CD4-positive, alpha-beta memory T cell (primary cell): ENCODE data around the gene GRK5. TPM values are rescaled to one million over a fixed set of nuclear protein-coding genes. Genes with fewer than 3 reads are reported as not detected.
A peak's percentile ranks its signal among the peaks of the same experiment; 100 is the strongest.

ENCODE experiments used
- CTCF ChIA-PET: fragments of 350-600 bp; sonication (Branson Sonifier 250); formaldehyde crosslinking; loops from one replicate; lab custom pipeline; 2021; ENCODE audit warnings: inconsistent platforms; ENCODE audit not compliant: partially characterized antibody; lab: Charles Lee
- POLR2A ChIA-PET: fragments of 350-600 bp; sonication (Branson Sonifier 250); formaldehyde crosslinking; loops from one replicate; lab custom pipeline; 2021; ENCODE audit not compliant: partially characterized antibody; lab: Charles Lee
- DNase-seq, 5 donors: peaks; one replicate each; pipeline versions ENCODE4 v3.0.0 to v3.0.0-alpha.2; 2020 to 2022; ENCODE audit warnings: mixed read lengths in 1 of 5
- H3K27ac ChIP-seq: one replicate; pipeline ENCODE4 v1.7.0; 2013; ENCODE audit warnings: low read depth, low read length
- H3K27me3 ChIP-seq: 2 replicates; pipeline ENCODE4 v1.7.0; 2013; ENCODE audit warnings: mild to moderate bottlenecking, low read length, moderate library complexity; ENCODE audit not compliant: insufficient read depth
- H3K36me3 ChIP-seq: 2 replicates; pipeline ENCODE4 v1.7.0; 2013; ENCODE audit warnings: mild to moderate bottlenecking, low read length, moderate library complexity; ENCODE audit not compliant: insufficient read depth
- H3K4me1 ChIP-seq: 2 replicates; pipeline ENCODE4 v1.7.0; 2013; ENCODE audit warnings: mild to moderate bottlenecking, low read length, moderate library complexity; ENCODE audit not compliant: insufficient read depth
- H3K4me3 ChIP-seq, 2 donors: one replicate each; pipeline ENCODE4 v1.7.0; 2013; ENCODE audit warnings: low read length in 2 of 2, mild to moderate bottlenecking in 1 of 2
- H3K9me3 ChIP-seq, 2 donors: one replicate each; pipeline ENCODE4 v1.7.0; 2013; ENCODE audit warnings: low read length in 2 of 2, control low read depth in 1 of 2; ENCODE audit not compliant: control insufficient read depth in 1 of 2
- H3K27ac Mint-ChIP-seq, 7 donors: one replicate each; pipeline ENCODE4 v1.8.0; 2020 to 2021; ENCODE audit warnings: mixed read lengths in 7 of 7, mild to moderate bottlenecking in 6 of 7, inconsistent platforms in 3 of 7, moderate library complexity in 3 of 7
- H3K27me3 Mint-ChIP-seq, 2 donors: one replicate each; pipeline ENCODE4 v1.8.0; 2020 to 2021; ENCODE audit warnings: mixed read lengths in 2 of 2
- H3K36me3 Mint-ChIP-seq, 2 donors: one replicate each; pipeline ENCODE4 v1.8.0; 2020 to 2021; ENCODE audit warnings: mixed read lengths in 2 of 2, inconsistent platforms in 1 of 2, mild to moderate bottlenecking in 1 of 2
- H3K4me1 Mint-ChIP-seq, 4 donors: one replicate each; pipeline ENCODE4 v1.8.0; 2020 to 2021; ENCODE audit warnings: mixed read lengths in 4 of 4, mild to moderate bottlenecking in 1 of 4
- H3K4me3 Mint-ChIP-seq, 8 donors: one replicate each; pipeline ENCODE4 v1.8.0; 2020 to 2021; ENCODE audit warnings: mixed read lengths in 8 of 8, mild to moderate bottlenecking in 7 of 8, moderate library complexity in 6 of 8, inconsistent platforms in 3 of 8
- H3K9me3 Mint-ChIP-seq, 8 donors: one replicate each; pipeline ENCODE4 v1.8.0; 2020 to 2021; ENCODE audit warnings: mixed read lengths in 8 of 8, mild to moderate bottlenecking in 5 of 8, inconsistent platforms in 3 of 8, moderate library complexity in 1 of 8
- intact Hi-C: fragments of 100-400 bp; cut with micrococcal nuclease; formaldehyde crosslinking; loops from one replicate; pipeline ENCODE4 v1.15.1; 2023
- polyA plus RNA-seq, 2 donors: library from polyadenylated mRNA; unstranded; fragments of 300-500 nt; fragmentation: Illumina TruSeq; gene quantifications; one replicate each; pipeline ENCODE4 v1.2.3, GENCODE V29; 2021
- total RNA-seq, 2 experiments: library from RNA; stranded (reverse); gene quantifications; one replicate each; pipeline ENCODE4 v1.2.3, GENCODE V29; 2021

Gene GRK5
- total and polyA plus RNA-seq, 4 experiments from 2014 or later = 7.6 to 27.9 (median 18.6) TPM

DNA sequence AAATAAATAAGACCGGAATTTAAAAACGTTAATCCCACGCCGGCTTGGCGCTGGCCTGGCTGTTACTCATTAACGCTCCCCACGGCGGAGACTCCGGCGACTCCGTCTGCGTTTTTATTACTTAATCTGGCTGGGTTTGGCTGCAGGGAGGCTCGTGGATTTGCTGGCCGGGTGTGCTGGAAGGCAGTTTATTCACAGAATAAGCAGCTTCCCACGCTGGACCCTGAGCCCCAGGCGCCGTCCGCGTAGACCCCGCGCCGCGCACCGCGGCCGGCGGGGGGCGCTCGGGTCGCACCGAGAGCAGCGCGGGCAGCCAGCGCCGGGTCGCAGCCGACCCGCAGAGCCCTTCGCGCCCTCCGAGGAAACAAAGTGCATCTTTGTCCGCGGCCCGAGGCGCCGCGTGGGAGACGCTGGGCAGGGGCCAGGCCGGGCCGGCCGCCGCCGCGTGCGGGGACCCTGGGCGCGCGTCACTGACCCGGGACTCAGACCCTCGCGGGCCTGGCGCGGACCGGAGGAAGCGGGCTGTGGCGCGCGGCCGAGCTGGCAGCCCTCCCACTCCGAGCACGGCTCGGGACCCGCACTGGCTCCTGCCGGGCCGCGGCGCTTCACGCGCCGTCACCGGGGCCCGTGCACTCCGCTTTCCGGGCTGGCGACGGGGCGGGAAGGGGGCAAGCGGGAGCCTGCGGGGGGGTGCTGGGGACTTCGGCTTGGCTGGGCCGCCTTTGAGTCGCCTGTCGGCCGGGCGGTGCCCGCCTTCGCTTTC, 587 bp upstream of the GRK5 start:
- Mint-ChIP-seq H3K27me3 (no peaks in the 10 kb centered on the region), H3K36me3 (peaks cover 0 to 17% of the 10 kb centered on the region in 2 donors), H3K4me3 (peak overlapping the region; percentile 91 to 99 (median 95)), H3K9me3 (no peaks in the 10 kb centered on the region), H3K27ac (peak overlapping the region; percentile 96 to 99 (median 97)), H3K4me1 (peaks cover 29 to 48% (median 38%) of the 10 kb centered on the region in 4 donors)
- H3K27me3 ChIP-seq = no peaks in the 10 kb centered on the region
- no peaks in the 10 kb centered on the region for H3K36me3 ChIP-seq
- ChIA-PET POLR2A (interaction anchor here (0.6 to 7.0 kb wide), 38 partner anchors 12 to 666 kb away, joined by 3 to 101 read pairs (median 5); partner anchors contain the start of genes BAG3, CACUL1, DENND10 and INPP5F), CTCF (interaction anchor here (0.6 to 6.8 kb wide), 36 partner anchors 8 to 339 kb away, joined by 3 to 139 read pairs (median 4); partner anchors contain the start of genes NANOS1, RGS10 and SFXN4)
- H3K4me1 ChIP-seq = peaks cover 47% of the 10 kb centered on the region
- no peaks in the 10 kb centered on the region for H3K9me3 ChIP-seq
- peak; percentile 65 to 78 (median 72) for DNase-seq
- intact Hi-C loops = loop anchor here (1.0 to 10.0 kb wide), 12 partner anchors 28 to 668 kb away; partner anchors contain the start of genes EIF3A, MCMBP, PRDX3 and SFXN4
- H3K4me3 ChIP-seq = peak overlapping the region in 1 of 2 donors; percentile 60
- peak overlapping the region; percentile 73 for H3K27ac ChIP-seq

DNA sequence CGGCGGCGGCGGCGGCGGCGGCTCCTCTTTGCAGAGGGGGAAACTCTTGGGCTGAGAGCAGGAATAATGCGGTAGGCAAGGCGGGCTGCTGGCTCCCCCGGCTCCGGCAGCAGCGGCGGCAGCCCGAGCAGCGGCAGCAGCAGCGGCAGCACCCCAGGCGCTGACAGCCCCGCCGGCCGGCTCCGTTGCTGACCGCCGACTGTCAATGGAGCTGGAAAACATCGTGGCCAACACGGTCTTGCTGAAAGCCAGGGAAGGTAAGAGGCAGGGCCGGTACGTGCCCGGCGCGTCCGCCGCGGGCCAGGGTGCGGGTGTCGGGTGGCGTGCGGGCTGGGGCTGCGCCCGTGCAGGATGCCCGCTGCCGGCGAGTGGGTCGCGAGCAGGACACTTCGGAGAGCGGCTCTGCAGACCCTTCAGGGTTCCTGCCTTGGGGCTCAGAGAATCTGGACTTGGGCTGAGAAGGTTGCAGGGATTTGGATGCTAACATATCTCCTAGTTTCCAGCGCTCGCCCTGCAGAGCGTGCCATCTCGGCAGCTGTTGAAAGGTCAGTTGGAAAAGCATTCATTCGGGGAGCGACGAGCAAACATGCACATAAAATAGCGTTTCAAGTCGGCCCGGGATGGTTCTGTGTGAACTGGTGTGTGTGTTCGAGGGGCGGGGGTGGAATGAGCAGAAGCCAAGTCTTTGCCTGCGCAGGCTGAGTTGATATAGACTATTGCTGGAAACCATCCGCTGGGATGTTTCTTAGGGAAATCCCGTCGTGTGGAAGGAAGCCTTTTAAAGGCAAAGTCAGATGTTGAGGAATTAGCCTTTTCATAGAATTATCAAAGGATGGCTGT, 562 bp downstream of the GRK5 start:
- H3K36me3 Mint-ChIP-seq = peaks cover 0 to 17% of the 10 kb centered on the region in 2 donors
- no peaks in the 10 kb centered on the region for H3K9me3 Mint-ChIP-seq
- H3K27ac Mint-ChIP-seq = peak overlapping the region; percentile 89 to 95 (median 91)
- H3K4me1 Mint-ChIP-seq = peaks cover 36 to 60% (median 49%) of the 10 kb centered on the region in 4 donors
- DNase-seq = peak in 3 of 5 donors; percentile 30 to 63 (median 40)
- peak overlapping the region; percentile 84 for H3K27ac ChIP-seq
- intact Hi-C loops = loop anchor here (1.0 to 10.0 kb wide), 8 partner anchors 30 to 667 kb away; partner anchors contain the start of genes BAG3, EIF3A, MCMBP and PRDX3
- H3K4me3 ChIP-seq = peak overlapping the region; percentile 37 to 84
- H3K36me3 ChIP-seq = no peaks in the 10 kb centered on the region
- no peaks in the 10 kb centered on the region for H3K27me3 ChIP-seq
- H3K27me3 Mint-ChIP-seq = no peaks in the 10 kb centered on the region
- peaks cover 58% of the 10 kb centered on the region for H3K4me1 ChIP-seq
- H3K4me3 Mint-ChIP-seq = peak overlapping the region; percentile 90 to 99 (median 94)
- no peaks in the 10 kb centered on the region for H3K9me3 ChIP-seq
- ChIA-PET POLR2A (interaction anchor here (1.0 to 7.0 kb wide), 30 partner anchors 10 to 665 kb away, joined by 3 to 101 read pairs (median 6); partner anchors contain the start of genes BAG3, CACUL1, DENND10 and MCMBP), CTCF (interaction anchor here (0.6 to 6.8 kb wide), 26 partner anchors 9 to 350 kb away, joined by 3 to 139 read pairs (median 5); partner anchors contain the start of genes RGS10 and SFXN4)

DNA sequence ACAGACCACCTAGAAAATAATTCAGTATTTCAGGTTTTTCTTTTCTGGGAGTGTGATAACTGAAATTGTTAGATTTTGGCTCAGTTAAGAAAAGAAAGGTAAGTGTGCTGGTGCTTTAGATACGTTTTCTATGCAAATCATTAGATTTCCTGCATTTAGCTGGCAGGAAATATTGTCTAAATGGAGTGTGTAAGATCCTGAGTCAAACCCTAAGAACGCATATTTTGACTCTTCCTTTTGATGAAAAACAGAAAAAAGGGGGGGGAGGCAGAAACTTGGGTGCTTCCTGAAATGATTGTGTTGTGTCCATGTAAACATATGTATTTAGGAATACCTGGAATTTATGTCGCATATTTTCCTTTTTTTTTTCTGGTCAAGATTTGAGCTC, 1.2 kb downstream of the GRK5 start:
- no peaks in the 10 kb centered on the region for H3K27me3 Mint-ChIP-seq
- Histone ChIP-seq H3K27me3 (no peaks in the 10 kb centered on the region), H3K4me3 (peak overlapping the region; percentile 37 to 84), H3K4me1 (peaks cover 64% of the 10 kb centered on the region), H3K27ac (peak overlapping the region; percentile 84), H3K36me3 (no peaks in the 10 kb centered on the region), H3K9me3 (no peaks in the 10 kb centered on the region)
- H3K4me3 Mint-ChIP-seq = peak overlapping the region; percentile 90 to 99 (median 94)
- peak in 1 of 5 donors; percentile 17 for DNase-seq
- H3K27ac Mint-ChIP-seq = peak overlapping the region; percentile 89 to 95 (median 91)
- POLR2A ChIA-PET = interaction anchor here (1.1 to 7.0 kb wide), 10 partner anchors 9 to 664 kb away, joined by 3 to 101 read pairs (median 12); partner anchors contain the start of genes MCMBP and RGS10
- CTCF ChIA-PET = interaction anchor here (0.7 to 6.8 kb wide), 23 partner anchors 9 to 454 kb away, joined by 3 to 139 read pairs (median 4); partner anchors contain the start of gene CACUL1
- H3K4me1 Mint-ChIP-seq = peaks cover 36 to 61% (median 51%) of the 10 kb centered on the region in 4 donors
- intact Hi-C loops = loop anchor here (2.0 to 10.0 kb wide), 3 partner anchors 41 to 666 kb away; partner anchors contain the start of genes BAG3, MCMBP and SFXN4
- H3K9me3 Mint-ChIP-seq = no peaks in the 10 kb centered on the region
- H3K36me3 Mint-ChIP-seq = peaks cover 0 to 17% of the 10 kb centered on the region in 2 donors

GRCh38 chr10:119209035-119209735, 1.8 kb downstream of the GRK5 start:
- intact Hi-C loops = loop anchor here (1.0 to 10.0 kb wide), 4 partner anchors 10 to 666 kb away; partner anchors contain the start of genes BAG3, MCMBP and SFXN4
- peak; percentile 52 to 83 (median 64) for DNase-seq
- CTCF ChIA-PET = interaction anchor here (0.7 to 6.8 kb wide), 31 partner anchors 9 to 454 kb away, joined by 3 to 139 read pairs (median 4); partner anchors contain the start of gene CACUL1
- peak overlapping the region; percentile 37 to 84 for H3K4me3 ChIP-seq
- H3K27me3 ChIP-seq = no peaks in the 10 kb centered on the region
- H3K27ac ChIP-seq = peak overlapping the region; percentile 84
- H3K27ac Mint-ChIP-seq = peak overlapping the region; percentile 89 to 95 (median 91)
- peaks cover 71% of the 10 kb centered on the region for H3K4me1 ChIP-seq
- H3K4me3 Mint-ChIP-seq = peak overlapping the region; percentile 90 to 99 (median 94)
- no peaks in the 10 kb centered on the region for H3K27me3 Mint-ChIP-seq
- H3K36me3 Mint-ChIP-seq = peaks cover 0 to 17% of the 10 kb centered on the region in 2 donors
- POLR2A ChIA-PET = interaction anchor here (0.7 to 7.0 kb wide), 11 partner anchors 9 to 664 kb away, joined by 3 to 101 read pairs (median 3); partner anchors contain the start of gene MCMBP
- no peaks in the 10 kb centered on the region for H3K9me3 Mint-ChIP-seq
- no peaks in the 10 kb centered on the region for H3K9me3 ChIP-seq
- H3K36me3 ChIP-seq = no peaks in the 10 kb centered on the region
- peaks cover 36 to 68% (median 55%) of the 10 kb centered on the region in 4 donors for H3K4me1 Mint-ChIP-seq

DNA sequence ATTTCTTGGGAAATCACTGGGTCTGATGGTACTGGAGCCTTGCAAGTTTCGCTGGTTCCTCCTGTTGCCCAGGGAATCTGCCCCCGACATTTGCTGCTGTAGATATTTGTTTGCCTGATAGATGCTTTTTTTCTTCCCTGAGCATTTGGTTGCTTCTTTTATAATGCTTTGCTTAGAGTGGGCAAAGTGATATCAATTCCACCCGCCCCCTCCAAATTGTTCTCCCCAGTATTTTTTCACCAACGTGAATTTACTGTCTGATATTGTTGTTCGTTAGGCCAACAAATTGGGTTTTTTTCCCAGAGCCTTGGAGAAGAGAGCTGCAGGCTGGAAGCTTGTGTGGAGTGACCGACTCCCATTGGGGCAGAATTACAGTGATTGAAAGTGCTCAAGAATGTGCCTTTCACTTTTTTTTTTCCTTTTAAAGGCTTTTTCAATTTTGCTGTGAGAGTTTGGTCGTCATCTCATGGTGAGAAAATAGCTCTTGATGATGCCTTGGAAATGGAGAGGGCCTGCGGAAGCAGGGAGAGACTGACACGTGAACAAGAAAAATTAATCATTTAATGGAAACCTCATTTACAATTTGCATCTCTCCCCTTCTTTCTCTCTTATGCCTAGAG, 2.5 kb downstream of the GRK5 start:
- Mint-ChIP-seq H3K27ac (peak overlapping the region; percentile 89 to 95 (median 91)), H3K27me3 (no peaks in the 10 kb centered on the region), H3K9me3 (no peaks in the 10 kb centered on the region), H3K36me3 (peaks cover 0 to 17% of the 10 kb centered on the region in 2 donors), H3K4me3 (peak overlapping the region; percentile 90 to 99 (median 94)), H3K4me1 (peaks cover 36 to 68% (median 56%) of the 10 kb centered on the region in 4 donors)
- Histone ChIP-seq H3K27me3 (no peaks in the 10 kb centered on the region), H3K36me3 (no peaks in the 10 kb centered on the region), H3K27ac (peak overlapping the region; percentile 84), H3K9me3 (no peaks in the 10 kb centered on the region), H3K4me1 (peaks cover 75% of the 10 kb centered on the region), H3K4me3 (peak overlapping the region in 1 of 2 donors; percentile 84)
- intact Hi-C loops = loop anchor here (1.0 to 10.0 kb wide), 4 partner anchors 11 to 665 kb away; partner anchors contain the start of genes BAG3, MCMBP and SFXN4
- DNase-seq = no peak
- ChIA-PET CTCF (interaction anchor here (0.6 to 6.8 kb wide), 26 partner anchors 8 to 455 kb away, joined by 3 to 139 read pairs (median 4); partner anchors contain the start of gene CACUL1), POLR2A (interaction anchor here (0.7 to 7.0 kb wide), 8 partner anchors 10 to 366 kb away, joined by 3 to 101 read pairs (median 3); no protein-coding TSS in a partner anchor)
